ENCODE data around the gene ATAD3A. TPM values are rescaled to one million over a fixed set of nuclear protein-coding genes. Genes with fewer than 3 reads are reported as not detected.
A peak's percentile ranks its signal among the peaks of the same experiment; 100 is the strongest.

The ATAD3A gene
- total and polyA plus RNA-seq, 2 donors (not counting 1 experiment from before 2014, with no cell fraction given): 12.5 to 18.0 TPM

- H3K9ac ChIP-seq (ENCODE audit: insufficient read depth, low read length): no peak overlapping the region
- peaks cover 7% of the 10 kb centered on the region for H3K4me1 ChIP-seq (ENCODE audit: control insufficient read depth, extremely low read depth, insufficient read depth, low read length)
- no peak overlapping the region for H3K4me3 ChIP-seq (replicated peaks in 1 of 4; ENCODE audit: control extremely low read depth in 1 of 4, insufficient read depth in 1 of 4, low read depth in 3 of 4, low read length in 4 of 4)
- no peaks in the 10 kb centered on the region for H3K9me3 ChIP-seq (ENCODE audit: control insufficient read depth, insufficient read depth, low read depth, low read length)
- DNase-seq (ENCODE audit: low read depth in 2 of 2): no peak
- peaks cover 1% of the 10 kb centered on the region for H4K20me1 ChIP-seq (ENCODE audit: control insufficient read depth, extremely low read depth, insufficient read depth, low read length)
- H3K36me3 ChIP-seq (ENCODE audit: control insufficient read depth, insufficient read depth, low read length): peaks cover 8% of the 10 kb centered on the region
- no peak for TF ChIP-seq EZH2 (IDR thresholded peaks at IDR 0.05; ENCODE audit: low read length, missing control alignments)
- no peak for TF ChIP-seq CTCF (conservative IDR thresholded peaks at IDR 0.05 in 1 of 2, IDR thresholded peaks at IDR 0.05 in 1 of 2; ENCODE audit: low read depth in 1 of 2, low read length in 2 of 2)
- H3K27me3 ChIP-seq (ENCODE audit: control insufficient read depth, insufficient read depth, low read length): no peaks in the 10 kb centered on the region
- peaks cover 97% of the 10 kb centered on the region for H3K79me2 ChIP-seq (ENCODE audit: control insufficient read depth, insufficient read depth, low read length)
- H3K27ac ChIP-seq (ENCODE audit: insufficient read depth, low read length): peak overlapping the region; percentile 5
- H3K4me2 ChIP-seq (ENCODE audit: extremely low read depth, insufficient read depth, low read length): no peak overlapping the region
- H2AFZ ChIP-seq (ENCODE audit: low read length): no peak overlapping the region
Measured at GRCh38 chr1:1569341-1569740, 57.4 kb downstream of the ATAD3A start.

GRCh38 chr1:1573843-1574720 is 62.1 kb downstream of the ATAD3A start:
- peak overlapping the region; percentile 100 for H3K9ac ChIP-seq (ENCODE audit: insufficient read depth, low read length)
- no peak overlapping the region for H2AFZ ChIP-seq (ENCODE audit: low read length)
- H3K36me3 ChIP-seq (ENCODE audit: control insufficient read depth, insufficient read depth, low read length): peaks cover 1% of the 10 kb centered on the region
- peak overlapping the region; percentile 83 to 97 (median 90) for H3K4me3 ChIP-seq (replicated peaks in 1 of 4; ENCODE audit: control extremely low read depth in 1 of 4, insufficient read depth in 1 of 4, low read depth in 3 of 4, low read length in 4 of 4)
- peaks cover 5% of the 10 kb centered on the region for H3K27me3 ChIP-seq (ENCODE audit: control insufficient read depth, insufficient read depth, low read length)
- peak overlapping the region; percentile 98 for H3K27ac ChIP-seq (ENCODE audit: insufficient read depth, low read length)
- peak; percentile 62 to 69 for DNase-seq (ENCODE audit: low read depth in 2 of 2)
- H3K79me2 ChIP-seq (ENCODE audit: control insufficient read depth, insufficient read depth, low read length): peaks cover 52% of the 10 kb centered on the region
- H3K4me1 ChIP-seq (ENCODE audit: control insufficient read depth, extremely low read depth, insufficient read depth, low read length): peaks cover 6% of the 10 kb centered on the region
- TF ChIP-seq CTCF (conservative IDR thresholded peaks at IDR 0.05 in 1 of 2, IDR thresholded peaks at IDR 0.05 in 1 of 2; ENCODE audit: low read depth in 1 of 2, low read length in 2 of 2): peak in 1 of 2 donors; percentile 21
- no peak for TF ChIP-seq EZH2 (IDR thresholded peaks at IDR 0.05; ENCODE audit: low read length, missing control alignments)
- no peaks in the 10 kb centered on the region for H4K20me1 ChIP-seq (ENCODE audit: control insufficient read depth, extremely low read depth, insufficient read depth, low read length)
- H3K9me3 ChIP-seq (ENCODE audit: control insufficient read depth, insufficient read depth, low read depth, low read length): no peaks in the 10 kb centered on the region
- H3K4me2 ChIP-seq (ENCODE audit: extremely low read depth, insufficient read depth, low read length): peak overlapping the region; percentile 95

GRCh38 chr1:1574721-1575537 is 63.0 kb downstream of the ATAD3A start, which contains the start of gene SSU72:
Gene SSU72 (minus strand): TSS chr1:1574863. CDS start chr1:1574557, 306 bp downstream.
- Histone ChIP-seq H3K9me3 (ENCODE audit: control insufficient read depth, insufficient read depth, low read depth, low read length) (no peaks in the 10 kb centered on the region), H3K36me3 (ENCODE audit: control insufficient read depth, insufficient read depth, low read length) (peaks cover 1% of the 10 kb centered on the region), H3K27me3 (ENCODE audit: control insufficient read depth, insufficient read depth, low read length) (peaks cover 5% of the 10 kb centered on the region), H3K9ac (ENCODE audit: insufficient read depth, low read length) (peak within 1 kb of the TSS; percentile 100), H3K4me3 (replicated peaks in 1 of 4; ENCODE audit: control extremely low read depth in 1 of 4, insufficient read depth in 1 of 4, low read depth in 3 of 4, low read length in 4 of 4) (peak within 1 kb of the TSS; percentile 83 to 97 (median 90)), H3K27ac (ENCODE audit: insufficient read depth, low read length) (peak within 1 kb of the TSS; percentile 98), H3K4me2 (ENCODE audit: extremely low read depth, insufficient read depth, low read length) (peak within 1 kb of the TSS; percentile 99), H2AFZ (ENCODE audit: low read length) (peak within 1 kb of the TSS; percentile 57), H3K79me2 (ENCODE audit: control insufficient read depth, insufficient read depth, low read length) (peaks cover 44% of the 10 kb centered on the region), H4K20me1 (ENCODE audit: control insufficient read depth, extremely low read depth, insufficient read depth, low read length) (no peaks in the 10 kb centered on the region), H3K4me1 (ENCODE audit: control insufficient read depth, extremely low read depth, insufficient read depth, low read length) (peaks cover 6% of the 10 kb centered on the region)
- DNase-seq (ENCODE audit: low read depth in 2 of 2): peak; percentile 90 to 94
- TF ChIP-seq EZH2 (IDR thresholded peaks at IDR 0.05; ENCODE audit: low read length, missing control alignments): no peak
- no peak for TF ChIP-seq CTCF (conservative IDR thresholded peaks at IDR 0.05 in 1 of 2, IDR thresholded peaks at IDR 0.05 in 1 of 2; ENCODE audit: low read depth in 1 of 2, low read length in 2 of 2)

Measured in fibroblast of lung (primary cell).